ENCODE data around the gene GLIPR1.
A peak's percentile ranks its signal among the peaks of the same experiment; 100 is the strongest.
"Not testable (repeated sequence)": the region's sequence is repeated elsewhere in the genome, so short reads cannot be mapped to it uniquely, and the experiment has no call there.

The GLIPR1 gene

GRCh38 chr12:75480469-75480949, at the start of gene GLIPR1:
Gene GLIPR1, plus strand, starts transcription at chr12:75480755. Its CDS starts 126 bp downstream, at chr12:75480881.
- Histone ChIP-seq H3K9ac (ENCODE audit: low read length) (peak within 1 kb of the TSS; percentile 69), H3K27me3 (ENCODE audit: control insufficient read depth, insufficient read depth, low read length) (no peaks in the 10 kb centered on the region), H3K36me3 (ENCODE audit: control insufficient read depth, insufficient read depth, low read length) (no peaks in the 10 kb centered on the region), H3K4me1 (ENCODE audit: control insufficient read depth, insufficient read depth, low read length) (no peaks in the 10 kb centered on the region), H3K4me3 (ENCODE audit: low read length) (peak within 1 kb of the TSS; percentile 42), H3K9me3 (ENCODE audit: control insufficient read depth, low read length) (no peaks in the 10 kb centered on the region)

DNA sequence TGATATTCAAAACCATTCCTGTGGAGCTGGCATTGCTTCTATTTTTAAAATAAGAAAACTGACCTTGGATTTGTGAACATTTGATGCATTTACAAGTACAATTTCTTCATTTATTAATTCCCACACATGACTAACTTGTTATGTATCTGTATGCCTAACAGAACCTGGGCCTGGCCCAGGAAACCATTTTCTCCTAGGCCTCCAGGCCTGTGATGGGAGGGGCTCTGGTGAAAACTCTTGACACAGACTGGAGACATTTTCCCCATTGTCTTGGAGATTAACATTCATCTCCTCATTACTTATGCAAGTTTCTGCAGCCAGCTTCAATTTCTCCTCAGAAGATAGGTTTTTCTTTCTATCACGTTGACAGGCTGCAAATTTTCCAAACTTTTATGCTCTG, 47.6 kb upstream of the GLIPR1 start:
- Histone ChIP-seq H3K4me1 (ENCODE audit: control insufficient read depth, insufficient read depth, low read length) (no peaks in the 10 kb centered on the region), H3K9ac (ENCODE audit: low read length) (no peak overlapping the region)

GRCh38 chr12:75437564-75437963, 43.0 kb upstream of the GLIPR1 start:
- H3K36me3 ChIP-seq (ENCODE audit: control insufficient read depth, insufficient read depth, low read length) = no peaks in the 10 kb centered on the region
- no peaks in the 10 kb centered on the region for H3K27me3 ChIP-seq (ENCODE audit: control insufficient read depth, insufficient read depth, low read length)
- H3K9ac ChIP-seq (ENCODE audit: low read length) = no peak overlapping the region
- no peak overlapping the region for H3K4me3 ChIP-seq (ENCODE audit: low read length)
- no peaks in the 10 kb centered on the region for H3K4me1 ChIP-seq (ENCODE audit: control insufficient read depth, insufficient read depth, low read length)
- H3K9me3 ChIP-seq (ENCODE audit: control insufficient read depth, low read length) = no peaks in the 10 kb centered on the region

More for the DNA sequence above, 47.6 kb upstream of the GLIPR1 start:
- H3K9me3 ChIP-seq (ENCODE audit: control insufficient read depth, low read length) = no peaks in the 10 kb centered on the region
- no peak overlapping the region for H3K4me3 ChIP-seq (ENCODE audit: low read length)
- H3K36me3 ChIP-seq (ENCODE audit: control insufficient read depth, insufficient read depth, low read length) = no peaks in the 10 kb centered on the region
- no peaks in the 10 kb centered on the region for H3K27me3 ChIP-seq (ENCODE audit: control insufficient read depth, insufficient read depth, low read length)

GRCh38 chr12:75438059-75438754, 42.3 kb upstream of the GLIPR1 start:
- Histone ChIP-seq H3K9me3 (ENCODE audit: control insufficient read depth, low read length) (no peaks in the 10 kb centered on the region), H3K27me3 (ENCODE audit: control insufficient read depth, insufficient read depth, low read length) (no peaks in the 10 kb centered on the region), H3K36me3 (ENCODE audit: control insufficient read depth, insufficient read depth, low read length) (no peaks in the 10 kb centered on the region), H3K4me3 (ENCODE audit: low read length) (no peak overlapping the region), H3K4me1 (ENCODE audit: control insufficient read depth, insufficient read depth, low read length) (no peaks in the 10 kb centered on the region), H3K9ac (ENCODE audit: low read length) (no peak overlapping the region)

- no peaks in the 10 kb centered on the region for H3K9me3 ChIP-seq (ENCODE audit: control insufficient read depth, low read length)
- H3K9ac ChIP-seq (ENCODE audit: low read length) = no peak overlapping the region
- H3K4me3 ChIP-seq (ENCODE audit: low read length) = no peak overlapping the region
- no peaks in the 10 kb centered on the region for H3K36me3 ChIP-seq (ENCODE audit: control insufficient read depth, insufficient read depth, low read length)
- no peaks in the 10 kb centered on the region for H3K27me3 ChIP-seq (ENCODE audit: control insufficient read depth, insufficient read depth, low read length)
- H3K4me1 ChIP-seq (ENCODE audit: control insufficient read depth, insufficient read depth, low read length) = no peaks in the 10 kb centered on the region
These were observed 41.5 kb upstream of the GLIPR1 start for GRCh38 chr12:75439048-75439447.

DNA sequence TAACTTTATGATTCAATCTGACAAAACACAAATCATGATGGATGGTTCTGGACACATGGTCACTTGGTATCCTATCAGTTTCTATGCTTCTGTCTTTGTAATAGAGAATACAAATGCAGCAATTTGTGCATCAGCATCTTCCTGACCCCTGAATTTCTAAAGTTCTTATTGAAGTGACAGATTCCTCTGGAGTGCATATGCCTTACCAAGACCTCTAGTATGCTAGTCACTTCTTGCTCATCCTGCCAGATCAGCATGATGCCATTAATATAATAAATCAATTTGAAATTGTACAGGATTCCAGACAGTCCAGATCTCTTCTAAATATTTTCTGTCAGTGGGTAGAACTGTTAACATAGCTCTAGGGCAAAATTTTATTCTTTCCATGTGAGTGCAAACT, 40.6 kb upstream of the GLIPR1 start:
- no peaks in the 10 kb centered on the region for H3K4me1 ChIP-seq (ENCODE audit: control insufficient read depth, insufficient read depth, low read length)
- no peaks in the 10 kb centered on the region for H3K27me3 ChIP-seq (ENCODE audit: control insufficient read depth, insufficient read depth, low read length)
- H3K36me3 ChIP-seq (ENCODE audit: control insufficient read depth, insufficient read depth, low read length) = no peaks in the 10 kb centered on the region

GRCh38 chr12:75441687-75442449, 38.7 kb upstream of the GLIPR1 start:
- H3K27me3 ChIP-seq (ENCODE audit: control insufficient read depth, insufficient read depth, low read length); H3K4me1 ChIP-seq (ENCODE audit: control insufficient read depth, insufficient read depth, low read length); H3K4me3 ChIP-seq (ENCODE audit: low read length); H3K9me3 ChIP-seq (ENCODE audit: control insufficient read depth, low read length); H3K36me3 ChIP-seq (ENCODE audit: control insufficient read depth, insufficient read depth, low read length); H3K9ac ChIP-seq (ENCODE audit: low read length): not testable (repeated sequence)

More for the DNA sequence above, 40.6 kb upstream of the GLIPR1 start:
- no peak overlapping the region for H3K9ac ChIP-seq (ENCODE audit: low read length)
- H3K9me3 ChIP-seq (ENCODE audit: control insufficient read depth, low read length) = no peaks in the 10 kb centered on the region
- no peak overlapping the region for H3K4me3 ChIP-seq (ENCODE audit: low read length)

GRCh38 chr12:75442454-75442853, 38.1 kb upstream of the GLIPR1 start:
- not testable (repeated sequence) for H3K9ac ChIP-seq (ENCODE audit: low read length); H3K36me3 ChIP-seq (ENCODE audit: control insufficient read depth, insufficient read depth, low read length); H3K9me3 ChIP-seq (ENCODE audit: control insufficient read depth, low read length); H3K27me3 ChIP-seq (ENCODE audit: control insufficient read depth, insufficient read depth, low read length); H3K4me3 ChIP-seq (ENCODE audit: low read length); H3K4me1 ChIP-seq (ENCODE audit: control insufficient read depth, insufficient read depth, low read length)

- H3K4me3 ChIP-seq (ENCODE audit: low read length) = no peak overlapping the region
- no peaks in the 10 kb centered on the region for H3K27me3 ChIP-seq (ENCODE audit: control insufficient read depth, insufficient read depth, low read length)
- no peaks in the 10 kb centered on the region for H3K36me3 ChIP-seq (ENCODE audit: control insufficient read depth, insufficient read depth, low read length)
- no peak overlapping the region for H3K9ac ChIP-seq (ENCODE audit: low read length)
- H3K9me3 ChIP-seq (ENCODE audit: control insufficient read depth, low read length) = no peaks in the 10 kb centered on the region
- H3K4me1 ChIP-seq (ENCODE audit: control insufficient read depth, insufficient read depth, low read length) = no peaks in the 10 kb centered on the region
These were observed 36.8 kb upstream of the GLIPR1 start for GRCh38 chr12:75443709-75444108.

- Histone ChIP-seq H3K4me1 (ENCODE audit: control insufficient read depth, insufficient read depth, low read length) (no peaks in the 10 kb centered on the region), H3K4me3 (ENCODE audit: low read length) (no peak overlapping the region), H3K36me3 (ENCODE audit: control insufficient read depth, insufficient read depth, low read length) (no peaks in the 10 kb centered on the region)
These were observed 36.0 kb upstream of the GLIPR1 start for GRCh38 chr12:75444429-75445136.

DNA sequence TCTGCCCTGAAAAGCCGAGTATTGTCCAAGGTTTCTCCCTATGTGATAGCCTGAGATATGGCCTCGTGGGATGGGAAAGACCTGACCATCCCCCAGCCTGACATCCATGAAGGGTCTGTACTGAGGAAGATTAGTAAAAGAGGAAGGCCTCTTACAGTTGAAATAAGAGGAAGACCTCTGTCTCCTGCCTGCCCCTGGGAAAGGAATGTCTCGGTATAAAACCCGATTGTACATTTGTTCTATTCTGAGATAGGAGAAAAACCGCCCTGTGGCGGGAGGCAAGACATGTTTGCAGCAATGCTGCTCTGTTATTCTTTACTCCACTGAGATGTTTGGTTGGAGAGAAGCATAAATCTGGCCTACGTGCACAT, 35.4 kb upstream of the GLIPR1 start:
- H3K36me3 ChIP-seq (ENCODE audit: control insufficient read depth, insufficient read depth, low read length); H3K9ac ChIP-seq (ENCODE audit: low read length); H3K9me3 ChIP-seq (ENCODE audit: control insufficient read depth, low read length); H3K4me3 ChIP-seq (ENCODE audit: low read length); H3K27me3 ChIP-seq (ENCODE audit: control insufficient read depth, insufficient read depth, low read length); H3K4me1 ChIP-seq (ENCODE audit: control insufficient read depth, insufficient read depth, low read length): not testable (repeated sequence)

More at GRCh38 chr12:75444429-75445136, 36.0 kb upstream of the GLIPR1 start:
- Histone ChIP-seq H3K27me3 (ENCODE audit: control insufficient read depth, insufficient read depth, low read length) (no peaks in the 10 kb centered on the region), H3K9me3 (ENCODE audit: control insufficient read depth, low read length) (no peaks in the 10 kb centered on the region), H3K9ac (ENCODE audit: low read length) (no peak overlapping the region)

- Histone ChIP-seq H3K4me3 (ENCODE audit: low read length) (no peak overlapping the region), H3K9me3 (ENCODE audit: control insufficient read depth, low read length) (no peaks in the 10 kb centered on the region), H3K9ac (ENCODE audit: low read length) (no peak overlapping the region), H3K4me1 (ENCODE audit: control insufficient read depth, insufficient read depth, low read length) (no peaks in the 10 kb centered on the region), H3K27me3 (ENCODE audit: control insufficient read depth, insufficient read depth, low read length) (no peaks in the 10 kb centered on the region), H3K36me3 (ENCODE audit: control insufficient read depth, insufficient read depth, low read length) (no peaks in the 10 kb centered on the region)
These were observed 33.7 kb upstream of the GLIPR1 start for GRCh38 chr12:75446857-75447256.

All from mucosa of stomach (tissue), 1 donor.